GM19023 (cell line): ENCODE data around the gene VAV2.
"Not testable (repeated sequence)": the region's sequence is repeated elsewhere in the genome, so short reads cannot be mapped to it uniquely, and the experiment has no call there.

Experiments used
- ATAC-seq: cut with Tn5 transposase; IDR thresholded peaks from one replicate; pipeline ENCODE4 v1.9.1; 2021; ENCODE audit warnings: mild to moderate bottlenecking, moderate library complexity; ENCODE audit not compliant: unreplicated experiment

VAV2 gene

DNA sequence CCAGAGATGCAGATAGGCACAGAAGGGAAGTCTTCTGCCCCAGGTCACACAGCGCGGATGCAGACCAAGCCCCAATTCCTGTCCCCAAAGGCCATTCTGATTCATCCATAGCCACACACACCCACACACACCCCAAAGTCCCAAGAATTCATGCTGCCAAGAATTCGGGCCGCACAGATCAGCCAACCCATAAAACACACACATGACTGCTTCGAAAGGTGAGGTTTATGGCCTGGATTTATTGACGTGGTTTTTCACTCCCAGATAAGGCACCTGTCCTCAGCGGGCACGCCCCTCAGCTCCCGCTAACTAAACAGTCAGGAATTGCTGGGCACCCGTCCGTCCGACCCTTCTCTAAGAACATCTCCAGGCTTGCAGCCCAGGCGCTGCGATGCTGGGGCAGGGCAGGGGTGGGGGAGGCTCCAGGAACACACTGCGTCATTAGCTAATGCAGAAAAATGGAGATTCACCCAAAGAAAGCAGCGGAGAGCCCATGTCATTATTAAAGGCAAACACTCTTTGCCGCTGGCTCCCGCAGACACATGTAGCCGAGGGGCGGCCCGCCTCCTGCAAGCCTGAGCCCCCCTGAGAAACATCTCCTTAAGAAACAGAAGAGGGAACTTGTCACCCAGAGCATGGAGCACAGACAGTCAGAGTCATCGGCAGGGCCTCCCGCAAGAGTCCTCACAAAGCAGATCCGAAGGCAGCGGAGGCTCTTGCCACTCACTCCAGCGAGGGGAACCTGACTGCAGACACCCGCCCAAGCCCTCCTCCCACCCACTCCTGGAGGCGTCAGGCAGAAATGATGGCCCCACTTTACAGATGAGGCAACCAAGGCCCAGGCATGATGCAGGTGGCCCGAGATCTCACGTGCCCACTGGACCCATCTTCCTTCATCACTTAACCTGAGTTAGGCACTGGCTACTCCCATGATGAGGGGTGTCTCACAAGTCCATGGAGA is 19.9 kb downstream of the VAV2 start:
- no peak for ATAC-seq

DNA sequence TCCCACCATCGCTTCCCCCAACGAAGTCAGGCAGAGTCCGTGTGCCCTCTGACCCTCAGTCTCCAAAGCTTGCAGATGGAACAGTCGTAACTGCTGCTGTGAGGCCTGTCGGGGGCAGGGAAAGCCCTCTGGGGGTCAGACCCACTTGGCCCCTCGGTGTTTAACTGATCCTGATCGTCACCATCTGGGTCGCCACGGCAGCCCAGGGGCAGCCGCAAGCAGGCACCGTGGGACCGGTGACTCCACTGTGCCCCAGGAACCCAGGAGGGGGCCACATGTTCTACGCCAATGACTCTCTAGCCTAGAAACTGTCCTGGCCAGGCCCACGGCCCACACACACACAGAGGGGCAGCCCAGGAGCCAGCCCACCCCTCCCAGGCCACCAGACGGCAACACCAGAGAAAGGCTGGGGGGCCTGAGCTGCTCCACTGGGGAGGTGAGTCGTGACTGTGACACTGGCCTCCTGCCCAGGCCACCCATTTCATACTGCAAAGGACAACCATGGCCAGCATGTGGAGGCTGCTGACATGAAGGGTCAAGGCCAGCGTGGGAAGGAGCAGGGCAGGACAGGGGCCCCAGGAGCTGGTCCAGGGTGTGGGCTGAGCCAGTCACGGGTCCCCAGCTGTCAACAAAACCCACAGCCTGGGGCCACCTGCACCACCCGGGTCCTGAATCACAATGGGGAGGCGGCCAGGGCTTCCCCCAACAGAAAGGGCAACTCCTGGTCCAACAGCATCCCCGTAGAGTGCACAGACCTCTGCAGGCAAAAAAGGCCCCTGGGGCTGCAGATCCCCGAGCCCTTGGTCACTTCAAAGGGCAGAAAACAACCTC is 20.8 kb downstream of the VAV2 start:
- no peak for ATAC-seq

DNA sequence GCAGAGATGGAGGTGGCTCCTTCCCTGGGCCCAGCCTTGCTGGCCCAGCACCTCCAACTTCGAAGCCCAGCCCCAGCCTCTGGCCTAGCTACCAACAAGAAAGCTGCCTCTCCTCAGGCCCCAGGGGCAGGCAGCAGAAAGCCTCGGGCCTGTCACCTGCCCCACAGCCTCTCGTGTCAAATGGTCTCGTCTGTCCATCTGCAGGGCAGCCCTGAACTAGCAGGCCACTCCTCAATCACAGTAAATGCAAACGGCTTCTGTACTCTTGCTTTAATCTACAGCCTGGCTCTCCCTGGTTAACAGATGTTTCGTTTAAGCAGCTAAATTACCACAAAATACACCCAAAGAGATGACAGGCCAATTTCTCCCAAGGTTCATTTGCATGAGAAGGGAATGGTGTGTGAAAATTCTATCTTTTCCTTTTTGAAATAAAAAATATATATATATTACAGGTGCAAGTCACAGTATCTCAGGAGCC is 21.5 kb downstream of the VAV2 start:
- ATAC-seq: no peak

DNA sequence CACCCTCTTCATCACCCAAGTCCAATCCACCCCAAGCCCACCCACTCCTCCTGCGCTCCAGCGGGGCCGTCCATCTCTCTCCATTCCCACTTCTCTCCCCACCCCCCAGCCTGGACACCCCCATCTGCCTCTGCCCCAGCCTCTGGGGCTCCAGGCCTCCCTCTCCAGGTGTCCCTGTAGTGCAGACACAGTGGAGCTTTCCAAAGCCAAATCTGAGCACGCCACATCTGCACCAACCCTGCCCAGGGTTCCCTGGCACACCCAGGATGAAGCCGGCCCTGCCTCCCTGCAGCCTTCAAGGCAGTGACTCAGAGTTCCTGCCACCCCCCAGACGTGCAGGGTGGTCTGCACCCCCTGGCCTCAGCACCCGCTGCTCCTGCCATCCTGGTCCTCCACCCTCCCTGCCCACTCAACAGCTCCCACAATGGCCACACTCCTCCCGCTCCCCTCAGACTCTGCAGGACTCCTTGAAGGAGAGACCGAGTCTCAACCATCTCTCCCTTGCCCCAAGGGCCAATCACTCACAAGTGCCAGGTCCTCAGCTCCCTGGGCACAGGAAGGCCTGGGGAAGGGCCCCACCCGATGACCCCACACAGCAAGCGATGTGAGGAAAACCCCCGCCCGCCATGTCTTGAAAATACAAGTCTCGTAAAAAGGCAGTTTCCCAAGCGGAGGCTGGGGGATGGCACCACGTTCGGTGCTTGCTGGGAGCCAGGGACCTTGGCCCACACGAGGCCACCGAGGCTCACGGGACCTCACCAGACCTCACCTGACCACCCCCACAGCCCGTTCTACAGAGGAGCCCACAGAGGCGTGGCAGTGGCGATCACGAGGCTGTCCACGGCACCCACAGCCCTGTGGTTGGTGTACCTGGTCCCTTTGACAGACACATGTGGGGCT is 22.2 kb downstream of the VAV2 start:
- no peak for ATAC-seq

DNA sequence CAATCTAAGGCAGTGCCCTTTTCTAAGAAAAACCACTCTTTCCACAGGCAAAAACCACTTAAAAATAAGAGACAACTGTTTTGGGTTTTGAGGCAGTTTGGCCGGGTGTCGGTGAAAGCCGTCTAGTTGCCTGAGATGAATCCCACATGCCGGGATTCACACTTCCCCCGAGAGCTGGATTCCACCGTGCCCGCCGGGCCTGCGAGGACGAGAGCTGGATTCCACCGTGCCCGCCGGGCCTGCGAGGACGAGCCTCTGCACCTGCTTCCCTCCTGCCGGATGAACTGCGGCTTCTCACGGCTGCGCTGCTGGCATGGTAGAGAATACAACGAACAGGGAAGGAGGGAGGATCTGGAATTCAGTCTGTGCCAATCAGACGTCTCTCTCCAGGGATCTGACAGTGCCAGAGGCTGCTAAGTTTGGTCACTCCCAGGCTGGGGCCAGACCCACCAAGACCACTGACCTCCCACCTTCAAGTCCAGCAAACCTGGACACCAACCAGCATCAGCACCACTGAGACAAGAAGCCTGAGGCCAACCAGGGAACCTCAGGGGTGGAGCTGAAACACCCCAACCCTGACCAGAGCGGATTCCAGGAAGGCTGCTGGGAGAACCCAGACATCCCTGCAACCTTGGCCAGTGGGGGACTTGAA is 23.0 kb downstream of the VAV2 start:
- no peak for ATAC-seq

DNA sequence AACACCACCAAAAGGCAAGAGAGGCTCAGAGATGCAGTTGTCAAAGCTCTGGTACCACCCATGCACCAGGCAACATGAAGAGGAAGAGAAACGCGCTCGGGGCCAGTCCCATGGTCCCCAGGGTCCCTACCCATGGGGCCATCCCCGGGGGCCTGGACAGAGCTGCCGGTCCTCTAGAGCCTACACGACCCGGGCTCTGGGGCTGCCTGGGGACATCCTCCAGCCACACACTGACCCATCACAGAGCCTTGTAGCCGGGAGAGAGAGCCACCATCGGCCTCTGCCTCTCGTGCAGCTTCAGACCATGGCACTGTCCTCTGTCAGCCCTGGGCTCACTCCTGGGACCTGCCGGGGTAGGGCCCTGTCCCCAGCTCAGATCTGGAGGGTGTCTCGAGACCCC is 23.7 kb downstream of the VAV2 start:
- ATAC-seq: no peak

DNA sequence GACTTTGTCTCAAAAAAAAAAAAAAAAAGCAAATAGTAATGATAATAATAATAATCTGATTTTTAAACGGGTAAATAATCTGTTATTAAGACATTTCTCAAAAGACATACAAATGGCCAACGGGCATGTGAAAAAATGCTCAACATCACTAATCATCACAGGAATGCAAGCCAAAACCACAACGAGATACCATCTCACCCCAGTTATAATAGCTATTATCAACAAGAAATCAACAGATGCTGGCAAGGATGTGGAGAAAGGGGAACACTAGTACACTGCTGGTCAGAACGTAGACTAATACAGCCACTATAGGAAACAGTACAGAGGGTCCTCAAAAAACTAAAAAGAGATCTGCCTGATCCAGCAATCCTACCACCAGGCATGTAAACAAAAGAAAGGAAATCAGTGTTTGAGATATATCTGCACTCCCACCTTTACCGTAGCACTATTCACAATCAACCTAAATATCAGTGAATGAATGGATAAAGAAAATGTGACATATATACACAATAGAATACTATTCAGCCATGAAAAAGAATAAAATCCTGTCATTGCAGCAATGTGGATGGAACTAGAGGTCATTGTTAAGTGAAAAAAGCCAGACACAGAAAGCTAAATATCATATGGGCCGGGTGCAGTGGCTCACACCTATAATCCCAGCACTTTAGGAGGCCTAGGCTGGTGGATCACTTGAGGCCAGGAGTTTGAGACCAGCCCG is 24.9 kb downstream of the VAV2 start:
- ATAC-seq: no peak

DNA sequence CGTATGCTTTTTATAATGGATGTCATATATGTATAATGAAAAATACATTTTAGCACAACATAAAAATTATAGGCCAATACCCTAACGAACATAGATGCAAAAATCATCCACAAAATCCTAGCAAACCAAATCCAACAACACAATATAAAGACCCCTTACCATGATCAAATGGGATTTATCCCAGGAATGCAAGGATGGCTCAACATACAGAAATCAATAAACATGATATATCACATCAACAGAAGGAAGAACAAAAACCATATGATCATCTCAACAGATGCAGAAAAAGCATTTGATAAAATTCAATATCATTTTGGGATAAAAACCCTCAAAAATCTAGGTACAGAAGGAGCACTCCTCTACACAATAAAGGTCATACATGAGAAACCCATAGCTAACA is 27.7 kb downstream of the VAV2 start:
- ATAC-seq: no peak

DNA sequence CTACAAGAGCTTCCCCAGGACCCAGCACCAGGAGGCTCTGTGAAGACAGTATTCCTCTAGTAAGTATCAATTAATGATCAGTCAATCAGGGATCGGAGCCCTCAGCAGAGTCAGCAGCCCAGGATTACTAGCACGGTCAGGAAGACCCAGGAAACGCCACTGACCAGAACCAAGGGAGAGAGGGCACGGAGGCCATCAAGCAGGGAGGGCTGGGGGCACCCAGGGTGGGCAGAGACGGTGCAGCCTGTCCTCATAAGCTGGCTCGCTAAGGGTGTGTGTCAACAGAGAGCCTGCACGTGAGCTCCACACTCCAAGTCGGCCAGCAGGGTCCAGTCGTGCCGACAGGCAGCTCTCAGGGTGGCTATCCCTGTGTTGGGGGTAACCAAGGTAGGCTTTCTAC is 29.0 kb downstream of the VAV2 start:
- no peak for ATAC-seq

DNA sequence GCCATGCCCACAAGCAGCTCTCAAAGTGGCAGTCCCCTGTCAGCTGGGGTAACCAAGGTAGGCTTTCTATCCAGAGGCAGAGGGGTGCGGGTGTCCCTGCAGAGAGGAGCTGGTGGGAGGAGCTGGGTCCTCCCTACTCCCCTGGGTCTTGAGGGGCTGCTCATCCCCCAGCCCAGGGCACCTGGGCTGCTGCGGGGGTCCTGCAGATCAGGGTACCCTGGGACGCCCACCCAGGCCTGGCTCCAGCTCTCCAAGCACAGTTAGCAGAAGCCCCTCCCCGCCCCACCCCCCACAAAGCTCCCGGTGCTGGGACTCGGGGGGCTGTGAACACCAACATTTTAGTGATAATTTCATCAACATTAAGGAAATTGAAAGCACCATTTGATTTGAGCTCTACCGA is 29.8 kb downstream of the VAV2 start:
- ATAC-seq: no peak

DNA sequence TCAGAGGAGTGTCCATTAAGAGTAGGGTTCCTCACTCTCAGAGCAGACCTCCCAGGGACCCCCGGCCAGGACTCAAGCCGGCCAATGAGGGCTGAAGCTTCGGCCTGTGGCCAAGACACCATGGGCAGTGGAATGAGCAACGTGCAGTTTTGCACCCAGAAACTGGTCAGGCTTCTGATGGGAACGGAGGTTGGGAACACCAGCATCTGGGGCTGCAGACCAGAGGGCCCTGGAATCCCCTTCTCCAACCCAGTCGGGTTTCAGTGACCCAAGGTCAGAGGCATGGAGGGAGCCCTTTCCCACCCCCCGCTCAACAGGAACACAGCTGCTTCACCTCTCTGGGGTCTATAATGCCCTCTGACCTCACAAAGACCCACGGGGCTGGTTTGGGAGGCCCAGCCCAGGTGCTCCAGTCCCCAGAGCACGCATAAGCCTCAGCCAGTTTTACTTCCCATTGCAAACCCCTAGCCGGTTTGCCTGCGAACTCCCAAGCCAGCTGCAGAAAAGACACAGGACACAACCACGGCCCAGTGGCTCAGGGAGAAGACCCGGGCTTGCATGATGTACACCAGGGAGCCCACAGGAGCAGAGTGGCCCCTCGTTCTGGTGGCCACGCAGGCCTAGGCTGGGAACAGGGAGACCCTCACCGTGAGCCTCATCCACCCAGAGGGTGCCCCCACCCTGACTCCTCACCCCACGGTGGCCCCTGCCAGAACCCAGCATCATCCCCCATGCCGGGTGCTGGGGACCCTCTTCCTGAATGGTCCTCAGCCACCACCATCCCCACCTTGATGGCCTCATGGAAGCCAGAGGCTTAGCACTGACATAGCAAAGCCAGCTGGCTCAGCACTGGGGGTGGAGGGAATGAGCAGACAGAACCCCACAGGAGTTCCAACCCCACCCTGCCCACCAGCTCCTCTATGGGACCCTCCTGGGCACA is 30.6 kb downstream of the VAV2 start:
- no peak for ATAC-seq

DNA sequence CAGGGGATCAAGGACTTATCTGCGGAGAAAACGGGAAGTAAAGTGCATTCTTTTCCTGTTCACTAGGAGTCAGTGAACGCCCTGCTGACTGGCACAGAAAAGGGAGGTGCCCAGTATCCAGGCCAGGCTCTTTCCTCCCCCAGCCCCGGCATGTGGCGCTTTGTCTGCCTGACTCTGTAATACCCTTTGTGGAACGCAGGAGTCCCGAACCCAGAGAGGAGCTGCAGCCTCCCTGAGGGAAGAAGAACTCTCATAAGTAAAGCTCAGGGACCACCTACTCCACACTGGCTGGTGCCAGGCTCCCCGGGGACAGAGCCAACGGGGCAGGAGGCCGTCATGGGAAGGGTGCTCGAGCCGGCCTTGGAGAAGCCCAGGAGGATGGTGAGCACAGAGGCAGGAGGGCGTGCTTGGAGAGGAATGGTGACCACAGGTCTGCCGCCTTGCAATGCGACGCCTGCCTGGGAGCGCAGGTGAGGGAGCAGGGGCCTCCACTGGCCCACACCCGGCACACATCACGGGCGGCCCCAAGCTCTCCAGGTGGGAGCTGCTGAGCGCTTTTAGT is 31.5 kb downstream of the VAV2 start:
- ATAC-seq: no peak

DNA sequence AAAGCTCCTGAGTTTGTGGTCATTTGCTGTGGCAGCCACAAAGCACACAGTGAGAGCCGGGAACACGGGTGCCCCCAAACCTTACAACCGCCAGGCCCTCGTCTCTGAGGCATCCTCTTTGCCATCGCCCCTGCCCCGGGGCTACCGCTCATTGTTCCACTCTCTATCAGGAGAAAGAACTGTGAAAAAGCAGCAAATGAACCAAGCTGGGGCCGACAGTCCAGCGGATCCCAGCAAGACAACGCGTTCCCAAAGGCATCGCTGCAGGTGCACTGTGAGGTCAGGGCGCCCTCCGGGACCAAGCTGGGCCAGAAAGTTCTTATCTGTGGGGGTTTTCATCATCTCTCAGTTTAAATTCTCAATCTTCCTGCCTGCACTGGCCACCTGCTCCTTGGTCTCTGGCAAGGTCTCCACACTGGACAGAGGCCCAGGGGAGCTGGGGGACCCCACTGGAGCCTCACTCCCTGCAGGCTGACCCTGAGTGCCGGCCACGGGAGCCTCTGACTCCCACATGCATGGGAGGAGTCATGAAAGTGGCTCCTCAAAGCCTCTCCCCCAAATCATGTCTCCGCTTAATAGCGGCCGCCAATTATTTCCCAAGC is 32.1 kb downstream of the VAV2 start:
- no peak for ATAC-seq

DNA sequence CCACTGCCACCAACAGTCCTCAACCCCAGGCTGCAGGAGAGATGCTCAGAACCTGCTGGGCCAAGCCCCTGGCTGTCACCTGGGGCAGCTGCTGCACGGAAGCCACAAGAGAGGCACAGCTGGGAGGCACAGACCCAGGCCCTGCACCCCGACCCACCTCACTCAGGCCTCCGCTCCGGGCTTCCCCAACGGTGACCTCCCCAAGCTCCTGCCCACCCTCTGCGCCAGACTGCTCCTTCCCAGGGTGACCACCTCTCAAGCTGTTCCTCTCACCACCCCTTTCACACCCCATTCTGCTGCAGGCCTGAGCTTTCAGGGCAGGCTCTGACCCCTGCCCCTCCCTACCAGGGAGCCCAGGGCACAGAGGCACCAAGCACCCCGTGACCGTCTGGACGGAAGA is 33.0 kb downstream of the VAV2 start:
- no peak for ATAC-seq

DNA sequence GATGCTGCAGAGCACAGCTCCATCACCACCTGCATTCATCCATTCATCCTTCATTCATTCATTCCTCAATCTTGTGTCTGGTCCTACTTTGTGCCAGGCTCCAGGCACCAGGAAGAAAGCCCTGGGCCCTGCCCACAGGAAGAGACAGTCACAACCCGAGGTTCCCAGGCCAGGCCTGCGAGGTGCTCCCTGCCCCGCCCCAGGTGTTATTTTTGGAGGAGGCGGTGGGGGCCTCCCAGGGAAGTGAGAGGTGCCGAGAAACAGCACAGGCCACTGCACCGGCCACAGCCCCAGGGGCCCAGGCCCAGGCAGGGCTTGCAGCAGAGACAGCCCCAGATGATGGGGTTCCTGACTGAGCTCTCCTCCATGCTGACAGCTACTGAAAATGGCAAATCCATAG is 33.4 kb downstream of the VAV2 start:
- no peak for ATAC-seq

DNA sequence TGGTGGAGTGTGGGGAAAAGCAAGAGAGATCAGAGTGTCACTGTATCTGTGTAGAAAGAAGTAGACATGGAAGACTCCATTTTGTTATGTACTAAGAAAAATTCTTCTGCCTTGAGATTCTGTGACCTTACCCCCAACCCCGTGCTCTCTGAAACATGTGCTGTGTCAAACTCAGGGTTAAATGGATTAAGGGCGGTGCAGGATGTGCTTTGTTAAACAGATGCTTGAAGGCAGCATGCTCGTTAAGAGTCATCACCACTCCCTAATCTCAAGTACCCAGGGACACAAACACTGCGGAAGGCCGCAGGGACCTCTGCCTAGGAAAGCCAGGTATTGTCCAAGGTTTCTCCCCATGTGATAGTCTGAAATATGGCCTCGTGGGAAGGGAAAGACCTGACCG is 34.4 kb downstream of the VAV2 start:
- ATAC-seq: not testable (repeated sequence)

DNA sequence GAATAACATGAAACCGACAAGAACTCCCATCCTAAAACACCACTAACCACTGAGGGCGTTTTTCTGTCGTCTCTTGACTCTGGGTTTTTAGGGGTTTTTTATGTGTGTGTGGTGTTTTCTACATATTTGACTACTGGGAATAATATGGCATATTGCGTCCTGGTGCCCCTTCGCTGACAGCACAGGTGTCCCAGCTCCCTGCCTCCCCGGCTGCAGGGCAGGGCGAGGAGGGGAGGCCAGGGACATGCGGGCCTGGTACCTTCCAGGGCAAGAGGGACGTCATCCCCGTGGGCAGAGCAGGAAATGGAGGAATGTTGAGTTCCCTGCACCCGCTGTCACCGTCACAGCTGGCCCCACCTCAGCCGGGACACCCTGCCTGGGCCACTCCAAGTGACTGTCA is 34.8 kb downstream of the VAV2 start:
- no peak for ATAC-seq

DNA sequence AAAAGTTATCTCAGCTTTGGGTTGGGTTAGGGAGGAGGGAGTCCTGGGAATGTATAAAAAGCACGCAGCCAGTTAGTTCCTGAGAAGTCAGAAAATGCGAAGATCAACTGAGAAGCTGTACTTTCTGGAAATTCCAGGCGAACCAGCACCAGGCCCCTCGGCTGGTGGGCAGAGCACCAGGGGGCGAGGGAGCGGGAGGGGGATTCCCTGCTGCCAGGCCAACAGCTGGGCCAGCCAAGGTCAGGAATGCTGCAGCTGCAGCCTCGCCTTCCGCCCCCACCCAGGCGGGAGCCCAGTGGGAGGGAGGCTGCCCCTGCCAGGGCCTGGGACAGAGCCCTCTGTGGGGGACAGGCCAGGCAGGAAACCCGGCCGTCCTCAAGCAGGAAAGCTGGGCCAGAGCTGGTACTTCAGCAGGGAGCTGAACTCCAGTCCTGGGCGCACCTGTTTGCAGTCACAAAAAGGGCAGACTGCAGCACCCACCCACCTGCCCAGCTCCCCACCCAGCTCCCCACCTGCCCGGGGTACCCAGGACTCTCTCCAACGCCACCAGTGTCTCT is 35.5 kb downstream of the VAV2 start:
- no peak for ATAC-seq
